ENCODE measurements around the gene STK33. TPM values are rescaled to one million over a fixed set of nuclear protein-coding genes. Genes with fewer than 3 reads are reported as not detected.

STK33 gene
- total RNA-seq, 2 experiments from 2014 or later: not detected

DNA sequence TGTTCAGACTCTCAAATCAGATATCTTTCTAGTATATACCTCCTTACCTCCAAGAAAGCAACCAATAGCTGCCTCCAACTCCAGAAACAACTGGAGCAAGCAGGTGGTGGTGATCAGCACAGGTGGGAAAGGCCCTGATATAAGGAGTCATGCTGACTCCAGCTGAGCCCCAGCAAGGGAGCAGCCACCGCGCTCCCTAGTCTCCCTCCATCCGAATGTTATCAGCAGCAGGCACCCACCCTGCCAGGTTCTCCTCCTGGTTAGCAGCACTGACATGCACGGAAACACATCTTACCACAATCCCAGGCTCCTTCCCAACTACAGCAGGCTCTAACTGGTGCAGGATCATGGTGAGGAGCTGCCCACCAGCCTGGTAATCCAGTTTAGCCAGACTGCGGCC lies 18.5 kb upstream of the STK33 start:
- peaks cover 5% of the 10 kb centered on the region for H3K4me1 ChIP-seq (ENCODE audit: insufficient read depth, low read length)
- Mint-ChIP-seq H3K4me1 (ENCODE audit: low read depth) (peaks cover 9% of the 10 kb centered on the region), H3K27me3 (no peaks in the 10 kb centered on the region), H3K9me3 (no peaks in the 10 kb centered on the region), H3K36me3 (ENCODE audit: low read depth) (peaks cover 20% of the 10 kb centered on the region), H3K4me3 (no peak overlapping the region), H3K27ac (no peak overlapping the region)
- ATAC-seq (ENCODE audit: poor library complexity): no peak
- no peaks in the 10 kb centered on the region for H3K27me3 ChIP-seq (ENCODE audit: control insufficient read depth in 1 of 2, insufficient read depth in 2 of 2, low read length in 2 of 2)
- TF ChIP-seq, protein P1, sequence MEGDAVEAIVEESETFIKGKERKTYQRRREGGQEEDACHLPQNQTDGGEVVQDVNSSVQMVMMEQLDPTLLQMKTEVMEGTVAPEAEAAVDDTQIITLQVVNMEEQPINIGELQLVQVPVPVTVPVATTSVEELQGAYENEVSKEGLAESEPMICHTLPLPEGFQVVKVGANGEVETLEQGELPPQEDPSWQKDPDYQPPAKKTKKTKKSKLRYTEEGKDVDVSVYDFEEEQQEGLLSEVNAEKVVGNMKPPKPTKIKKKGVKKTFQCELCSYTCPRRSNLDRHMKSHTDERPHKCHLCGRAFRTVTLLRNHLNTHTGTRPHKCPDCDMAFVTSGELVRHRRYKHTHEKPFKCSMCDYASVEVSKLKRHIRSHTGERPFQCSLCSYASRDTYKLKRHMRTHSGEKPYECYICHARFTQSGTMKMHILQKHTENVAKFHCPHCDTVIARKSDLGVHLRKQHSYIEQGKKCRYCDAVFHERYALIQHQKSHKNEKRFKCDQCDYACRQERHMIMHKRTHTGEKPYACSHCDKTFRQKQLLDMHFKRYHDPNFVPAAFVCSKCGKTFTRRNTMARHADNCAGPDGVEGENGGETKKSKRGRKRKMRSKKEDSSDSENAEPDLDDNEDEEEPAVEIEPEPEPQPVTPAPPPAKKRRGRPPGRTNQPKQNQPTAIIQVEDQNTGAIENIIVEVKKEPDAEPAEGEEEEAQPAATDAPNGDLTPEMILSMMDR (IDR thresholded peaks at IDR 0.05): no peak
- H3K27ac ChIP-seq (ENCODE audit: low read depth in 1 of 2, low read length in 2 of 2): no peak overlapping the region
- H3K36me3 ChIP-seq (ENCODE audit: insufficient read depth, low read length): peaks cover 8% of the 10 kb centered on the region
- no peak for DNase-seq
- H3K4me3 ChIP-seq (ENCODE audit: low read length): no peak overlapping the region
- intact Hi-C loops (cut with DNase I, micrococcal nuclease): no loop called here
- ChIA-PET POLR2A (no interaction called here), CTCF (no interaction called here)
- no peaks in the 10 kb centered on the region for H3K9me3 ChIP-seq (ENCODE audit: control insufficient read depth in 1 of 2, insufficient read depth in 1 of 2, low read length in 2 of 2)

DNA sequence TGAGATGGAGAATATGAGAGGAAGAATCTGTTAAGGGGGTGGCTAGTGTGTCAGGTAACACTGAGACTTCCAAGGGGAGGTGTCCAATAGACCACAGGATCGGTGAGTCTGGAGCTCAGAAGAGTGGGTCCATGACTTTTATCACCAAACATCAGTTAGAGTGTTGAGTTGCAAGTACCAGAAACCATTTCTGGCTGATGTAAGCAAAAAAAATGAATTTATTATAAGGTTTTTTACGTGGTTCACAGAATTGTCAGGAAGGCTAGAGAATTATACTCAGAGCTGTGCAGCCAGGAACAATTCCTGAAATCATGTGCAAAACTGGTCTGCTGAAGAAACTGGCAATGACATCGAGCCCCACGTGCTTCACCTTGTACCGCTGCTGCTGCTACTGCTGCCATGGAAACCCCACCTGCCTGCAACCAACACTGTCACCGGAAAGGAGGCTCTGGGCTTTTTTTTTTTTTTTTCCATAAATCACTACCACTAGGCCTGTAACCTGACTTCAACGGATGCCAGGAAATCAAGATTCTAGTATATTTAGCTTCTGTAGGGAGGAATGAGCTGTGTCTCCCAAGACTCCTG lies 16.6 kb upstream of the STK33 start:
- H3K36me3 ChIP-seq (ENCODE audit: insufficient read depth, low read length): no peaks in the 10 kb centered on the region
- Mint-ChIP-seq H3K27me3 (no peaks in the 10 kb centered on the region), H3K9me3 (no peaks in the 10 kb centered on the region), H3K4me3 (no peak overlapping the region), H3K27ac (no peak overlapping the region), H3K36me3 (ENCODE audit: low read depth) (peaks cover 9% of the 10 kb centered on the region), H3K4me1 (ENCODE audit: low read depth) (peaks cover 9% of the 10 kb centered on the region)
- ATAC-seq (ENCODE audit: poor library complexity) (peak; percentile 77), DNase-seq (peak in 5 of 14 experiments; percentile 11 to 57 (median 45))
- H3K9me3 ChIP-seq (ENCODE audit: control insufficient read depth in 1 of 2, insufficient read depth in 1 of 2, low read length in 2 of 2): no peaks in the 10 kb centered on the region
- no peaks in the 10 kb centered on the region for H3K27me3 ChIP-seq (ENCODE audit: control insufficient read depth in 1 of 2, insufficient read depth in 2 of 2, low read length in 2 of 2)
- ChIA-PET POLR2A (no interaction called here), CTCF (no interaction called here)
- H3K4me3 ChIP-seq (ENCODE audit: low read length): no peak overlapping the region
- H3K4me1 ChIP-seq (ENCODE audit: insufficient read depth, low read length): peaks cover 5% of the 10 kb centered on the region
- TF ChIP-seq, protein P1 (IDR thresholded peaks at IDR 0.05): no peak
- intact Hi-C loops (cut with DNase I, micrococcal nuclease): no loop called here
- H3K27ac ChIP-seq (ENCODE audit: low read depth in 1 of 2, low read length in 2 of 2): no peak overlapping the region

DNA sequence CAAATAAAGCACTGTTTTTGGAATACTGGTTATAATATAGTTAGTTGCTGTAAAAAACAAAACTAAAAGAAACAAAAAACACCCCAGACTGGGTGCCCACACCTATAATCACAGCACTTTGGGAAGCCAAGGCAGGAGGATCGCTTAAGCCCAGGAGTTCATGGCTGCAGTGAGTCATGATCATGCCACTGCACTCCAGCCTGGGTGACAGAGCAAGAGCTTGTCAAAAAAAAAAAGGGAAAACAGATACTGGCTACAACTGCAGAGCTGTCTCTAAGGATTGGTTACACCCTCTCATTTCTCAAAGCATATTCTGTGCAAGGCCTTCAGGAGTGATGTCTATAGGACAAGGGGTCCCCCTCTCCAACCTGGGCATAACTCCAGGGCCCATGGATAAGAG lies 14.6 kb upstream of the STK33 start:
- no peak overlapping the region for H3K27ac Mint-ChIP-seq
- Histone ChIP-seq H3K27ac (ENCODE audit: low read depth in 1 of 2, low read length in 2 of 2) (no peak overlapping the region), H3K27me3 (ENCODE audit: control insufficient read depth in 1 of 2, insufficient read depth in 2 of 2, low read length in 2 of 2) (peaks cover 0 to 10% of the 10 kb centered on the region in 2 experiments), H3K9me3 (ENCODE audit: control insufficient read depth in 1 of 2, insufficient read depth in 1 of 2, low read length in 2 of 2) (no peaks in the 10 kb centered on the region), H3K4me1 (ENCODE audit: insufficient read depth, low read length) (peaks cover 5% of the 10 kb centered on the region), H3K36me3 (ENCODE audit: insufficient read depth, low read length) (no peaks in the 10 kb centered on the region), H3K4me3 (ENCODE audit: low read length) (no peak overlapping the region)
- H3K36me3 Mint-ChIP-seq (ENCODE audit: low read depth): peaks cover 8% of the 10 kb centered on the region
- TF ChIP-seq, protein P1 (IDR thresholded peaks at IDR 0.05): no peak
- CTCF ChIA-PET: no interaction called here
- intact Hi-C loops (cut with DNase I, micrococcal nuclease): no loop called here
- no peak for DNase-seq
- no peak for ATAC-seq (ENCODE audit: poor library complexity)
- no peaks in the 10 kb centered on the region for H3K9me3 Mint-ChIP-seq
- H3K27me3 Mint-ChIP-seq: peaks cover 16% of the 10 kb centered on the region
- H3K4me1 Mint-ChIP-seq (ENCODE audit: low read depth): peaks cover 9% of the 10 kb centered on the region
- no peak overlapping the region for H3K4me3 Mint-ChIP-seq
- POLR2A ChIA-PET: no interaction called here
